ENCODE measurements around the gene FIBCD1.

FIBCD1 gene

GRCh38 chr9:130854835-130855234 lies 84.2 kb downstream of the FIBCD1 start:
- DNase-seq, result no peak

- DNase-seq, result peak; percentile 11
Measured at GRCh38 chr9:130854092-130854491, 85.0 kb downstream of the FIBCD1 start.

- DNase-seq, result no peak
Measured at GRCh38 chr9:130852801-130853200, 86.2 kb downstream of the FIBCD1 start.

All from OCI-M1 (cell line).